Subcutaneous adipose tissue (tissue), 4 donors: Measurements from ENCODE around the gene CDH4. TPM values are rescaled to one million over a fixed set of nuclear protein-coding genes. Genes with fewer than 3 reads are reported as not detected.

Experiments used
- CTCF ChIP-seq: fragments of 450-650 bp; IDR thresholded peaks from one replicate; pipeline ENCODE4 v1.5.1; 2016; ENCODE audit warnings: low read depth, mild to moderate bottlenecking, control low read depth, antibody characterized with exemption, moderate library complexity
- total RNA-seq, 4 donors: library from RNA; depleted of rRNA; stranded (reverse); fragments of >200 nt; gene quantifications; one replicate each; pipeline ENCODE4 v1.1.0, GENCODE V29; 2016

The CDH4 gene
- total RNA-seq, 4 donors from 2014 or later, result not detected

GRCh38 chr20:61236713-61237112 lies 15.3 kb upstream of the CDH4 start:
- no peak for TF ChIP-seq CTCF

GRCh38 chr20:61238813-61239212 lies 13.2 kb upstream of the CDH4 start:
- no peak for TF ChIP-seq CTCF

GRCh38 chr20:61240814-61241213 lies 11.2 kb upstream of the CDH4 start:
- TF ChIP-seq CTCF, result no peak

- TF ChIP-seq CTCF, result no peak
Observed at GRCh38 chr20:61244213-61244612, 7.8 kb upstream of the CDH4 start.

- no peak for TF ChIP-seq CTCF
Observed at GRCh38 chr20:61246269-61246668, 5.8 kb upstream of the CDH4 start.

GRCh38 chr20:61249626-61250025 lies 2.4 kb upstream of the CDH4 start:
- TF ChIP-seq CTCF, result no peak

GRCh38 chr20:61252601-61253263 lies 671 bp downstream of the CDH4 start:
- TF ChIP-seq CTCF, result no peak
